GM18498 (cell line): ENCODE results near the gene GRIN1.

ENCODE experiments used
- ATAC-seq: cut with Tn5 transposase; IDR thresholded peaks from one replicate; pipeline ENCODE4 v1.9.1; 2021; ENCODE audit warnings: mild to moderate bottlenecking, moderate library complexity; ENCODE audit not compliant: unreplicated experiment

GRIN1 gene

DNA sequence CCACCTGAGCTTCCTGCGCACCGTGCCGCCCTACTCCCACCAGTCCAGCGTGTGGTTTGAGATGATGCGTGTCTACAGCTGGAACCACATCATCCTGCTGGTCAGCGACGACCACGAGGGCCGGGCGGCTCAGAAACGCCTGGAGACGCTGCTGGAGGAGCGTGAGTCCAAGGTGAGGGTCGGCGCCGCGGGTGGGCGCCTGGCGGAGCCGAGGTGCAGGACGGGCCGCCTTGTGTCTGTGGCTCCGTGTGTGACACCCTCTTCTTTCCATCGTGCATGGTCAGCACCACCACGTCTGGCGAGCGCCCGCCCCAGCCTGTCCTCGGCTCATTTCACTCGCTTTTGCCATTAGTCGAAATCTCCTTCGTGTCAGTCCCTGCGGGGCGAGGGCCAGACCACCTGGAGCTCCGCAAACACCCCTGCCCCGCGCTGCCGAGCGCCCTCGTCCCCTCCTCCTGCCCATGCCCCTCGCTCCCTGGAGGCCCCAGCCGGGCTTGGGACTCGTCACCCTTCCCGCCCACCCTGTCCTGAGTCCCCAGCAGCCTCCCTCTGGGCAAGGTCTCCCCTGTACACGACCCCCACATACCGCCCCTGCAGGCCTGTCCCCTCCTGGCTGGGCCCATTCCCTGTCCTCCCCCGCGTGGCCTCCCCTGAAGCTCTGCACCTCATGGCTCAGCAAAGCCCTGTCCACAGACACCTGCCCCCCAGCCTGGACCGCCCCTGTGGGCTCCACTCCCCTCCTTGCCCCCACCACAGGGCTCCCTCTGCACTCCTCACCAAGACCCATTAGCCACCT is 7.0 kb downstream of the GRIN1 start:
- no peak for ATAC-seq

DNA sequence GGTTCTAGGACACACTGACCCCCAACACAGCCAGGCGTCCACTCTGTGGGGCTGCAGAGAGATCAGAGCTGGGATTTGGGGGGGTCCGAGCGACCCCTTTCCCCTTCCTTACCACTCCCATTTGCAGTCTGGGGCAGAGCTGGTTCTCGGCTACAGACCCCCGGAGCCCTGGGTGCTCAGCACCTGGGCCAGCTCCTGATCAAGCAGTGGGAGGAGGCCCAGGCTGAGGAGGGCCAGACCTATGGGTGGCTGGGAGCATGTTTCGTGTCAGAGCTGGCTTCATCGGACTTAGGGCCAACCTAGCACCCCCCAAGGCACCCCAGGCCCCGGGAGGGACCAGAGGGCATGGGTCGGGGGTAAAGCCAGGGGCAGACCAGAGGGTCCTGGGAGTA is 7.6 kb downstream of the GRIN1 start:
- ATAC-seq, result no peak

DNA sequence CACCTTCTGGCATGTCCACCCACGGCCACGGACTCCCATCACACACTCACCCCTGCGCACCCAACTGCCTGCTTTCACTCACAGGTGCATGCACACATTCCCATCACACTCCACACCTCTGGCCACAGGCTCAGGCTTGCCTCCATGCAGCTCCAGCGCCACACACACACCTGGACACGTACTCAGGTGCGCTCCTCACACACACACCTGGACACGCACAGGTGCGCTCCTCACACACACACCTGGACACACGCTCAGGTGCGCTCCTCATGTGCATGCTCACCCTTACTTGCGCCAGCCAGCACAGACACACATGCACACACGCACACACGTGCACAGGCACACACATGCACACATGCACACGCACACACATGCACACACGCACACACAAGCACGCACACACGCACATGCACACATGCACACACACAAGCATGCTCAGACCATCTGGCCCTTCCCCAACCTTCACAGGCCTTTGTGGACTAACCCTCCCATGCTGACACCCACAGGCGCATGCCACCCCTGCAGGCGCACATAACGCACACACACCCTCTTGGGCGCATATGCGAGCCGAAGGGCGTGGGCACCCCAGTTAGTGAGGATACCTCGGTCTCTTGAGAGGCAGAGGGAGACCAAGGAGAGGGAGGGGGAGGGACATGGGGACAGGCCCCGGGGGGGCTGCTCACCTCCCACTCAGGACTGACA is 8.3 kb downstream of the GRIN1 start:
- ATAC-seq, result no peak

DNA sequence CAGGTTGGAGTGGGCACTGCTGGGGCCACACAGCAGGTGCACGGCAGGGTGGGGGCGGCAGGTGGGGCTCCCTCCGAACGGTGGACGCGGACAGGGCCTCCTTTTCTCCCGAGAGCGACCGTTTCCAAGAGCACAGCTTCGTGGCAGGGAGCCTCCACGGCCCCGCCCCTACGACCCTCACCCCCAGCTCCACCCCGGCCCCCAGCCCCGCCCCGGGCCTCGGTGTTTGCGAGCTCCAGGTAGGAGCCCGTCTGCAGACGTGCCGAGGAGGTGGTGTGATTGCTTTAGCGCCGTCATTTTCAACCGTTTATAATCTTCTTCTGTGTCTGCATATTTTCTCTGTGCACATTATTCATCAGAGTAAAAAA is 8.8 kb downstream of the GRIN1 start:
- no peak for ATAC-seq

DNA sequence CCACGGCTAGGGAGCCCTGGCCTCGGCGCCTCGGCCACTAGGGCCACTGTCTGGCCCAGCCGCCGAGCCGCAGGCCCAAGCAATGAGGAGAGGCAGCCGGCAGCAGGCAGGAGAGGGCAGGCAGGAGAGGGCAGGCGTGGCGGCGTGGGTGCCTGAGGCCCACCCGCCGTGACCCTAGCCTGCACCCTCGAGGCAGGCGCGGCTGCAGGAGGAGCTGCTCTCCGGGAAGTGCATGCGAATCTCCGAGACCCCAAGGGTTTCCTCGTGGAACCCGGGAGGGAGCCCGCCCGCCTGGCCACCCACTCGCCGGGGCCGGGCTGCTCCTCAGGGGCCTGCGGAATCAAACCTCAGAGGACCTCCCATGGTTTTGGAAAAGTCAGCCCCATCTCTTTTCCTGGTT is 9.3 kb downstream of the GRIN1 start:
- ATAC-seq, result no peak

DNA sequence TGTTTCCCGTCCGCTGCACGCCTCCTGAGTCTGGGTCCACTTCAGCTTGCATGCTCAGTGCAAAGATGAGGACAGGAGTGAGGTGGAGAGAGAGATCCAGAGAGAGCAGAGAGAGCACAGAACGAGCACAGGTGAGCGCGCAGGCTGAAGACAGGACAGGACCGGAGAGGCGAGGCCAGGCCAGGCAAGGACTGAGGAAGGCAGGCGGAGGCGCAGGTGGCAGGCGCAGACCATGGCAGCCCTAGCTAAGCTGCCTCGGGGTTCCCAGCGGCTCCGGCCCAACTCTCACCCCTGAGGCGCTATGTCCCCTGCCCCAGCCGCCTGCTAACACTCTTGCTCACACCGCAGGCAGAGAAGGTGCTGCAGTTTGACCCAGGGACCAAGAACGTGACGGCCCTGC is 9.7 kb downstream of the GRIN1 start:
- no peak for ATAC-seq

DNA sequence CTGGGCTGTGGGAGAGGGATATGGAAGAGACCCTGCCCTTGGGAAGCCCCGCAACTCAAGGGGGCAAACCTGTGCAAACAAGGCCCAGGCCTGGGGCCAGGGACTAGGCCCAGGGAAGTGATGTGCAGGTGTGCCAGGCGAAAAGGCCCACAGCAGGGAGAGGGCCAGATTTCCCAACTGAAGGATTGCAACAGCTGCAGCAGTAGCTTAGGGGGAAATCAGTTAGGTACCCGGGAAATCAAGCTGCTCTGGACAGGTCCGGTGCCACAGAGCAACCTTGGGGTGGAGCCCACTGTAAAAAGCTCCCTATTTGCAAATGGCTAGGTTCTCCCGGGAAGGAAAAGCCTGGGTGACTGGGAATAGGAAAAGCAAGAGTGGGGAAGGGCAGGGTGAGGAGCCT is 10.4 kb downstream of the GRIN1 start:
- ATAC-seq, result no peak

DNA sequence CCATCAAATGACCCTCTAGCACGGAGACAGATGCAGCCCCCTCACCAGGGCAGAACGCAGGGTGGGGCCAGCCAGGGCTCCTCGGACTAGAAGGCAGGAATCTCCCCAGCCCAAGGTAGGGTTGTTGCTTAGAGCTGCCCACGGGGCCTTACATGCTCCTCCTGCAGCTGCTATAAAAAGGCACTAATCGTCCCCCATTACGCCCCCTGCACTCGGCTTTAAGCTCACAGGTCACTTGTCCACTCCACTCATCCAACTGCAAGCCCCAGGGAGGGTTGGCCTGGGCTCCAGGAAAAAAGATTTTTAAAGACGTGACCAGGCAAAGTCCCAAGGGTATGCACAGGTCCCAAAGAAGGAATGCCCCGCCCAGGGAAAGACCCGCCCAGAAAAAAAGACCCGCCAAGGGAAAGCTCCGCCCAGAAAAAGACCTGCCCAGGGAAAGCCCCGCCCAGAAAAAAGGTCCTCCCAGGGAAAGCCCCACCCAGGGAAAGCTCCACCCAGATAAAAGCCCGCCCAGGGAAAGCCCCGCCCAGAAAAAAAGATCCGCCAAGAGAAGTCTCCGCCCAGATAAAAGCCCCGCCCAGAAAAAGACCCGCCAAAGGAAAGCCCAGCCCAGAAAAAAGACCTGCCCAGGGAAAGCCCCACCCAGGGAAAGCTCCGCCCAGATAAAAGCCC is 11.1 kb downstream of the GRIN1 start:
- no peak for ATAC-seq

DNA sequence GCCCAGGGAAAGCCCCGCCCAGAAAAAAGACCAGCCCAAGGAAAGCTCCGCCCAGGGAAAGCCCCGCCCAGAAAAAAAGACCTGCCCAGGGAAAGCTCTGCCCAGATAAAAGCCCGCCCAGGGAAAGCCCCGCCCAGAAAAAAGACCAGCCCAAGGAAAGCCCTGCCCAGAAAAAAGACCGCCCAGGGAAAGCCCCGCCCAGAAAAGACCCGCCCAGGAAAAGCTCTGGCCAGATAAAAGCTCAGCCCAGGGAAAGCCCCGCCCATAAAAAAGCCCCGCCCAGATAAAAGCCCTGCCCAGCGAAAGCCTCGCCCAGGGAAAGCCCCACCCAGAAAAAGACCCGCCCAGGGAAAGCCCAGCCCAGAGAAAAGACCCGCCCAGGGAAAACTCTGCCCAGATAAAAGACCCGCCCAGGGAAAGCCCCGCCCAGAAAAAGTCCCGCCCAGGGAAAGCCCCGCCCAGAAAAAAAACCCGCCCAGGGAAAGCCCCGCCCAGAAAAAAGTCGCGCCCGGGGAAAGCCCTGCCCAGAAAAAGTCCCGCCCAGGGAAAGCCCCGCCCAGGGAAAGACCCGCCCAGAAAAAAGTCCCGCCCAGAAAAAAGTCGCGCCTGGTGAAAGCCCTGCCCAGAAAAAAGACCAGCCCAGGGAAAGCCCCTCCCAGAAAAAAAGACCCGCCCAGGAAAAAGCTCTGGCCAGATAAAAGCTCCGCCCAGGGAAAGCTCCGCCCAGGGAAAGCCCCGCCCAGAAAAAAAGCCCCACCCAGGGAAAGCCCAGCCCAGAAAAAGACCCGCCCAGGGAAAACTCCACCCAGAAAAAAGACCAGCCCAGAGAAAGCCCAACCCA is 11.9 kb downstream of the GRIN1 start:
- peak; percentile 50 for ATAC-seq

DNA sequence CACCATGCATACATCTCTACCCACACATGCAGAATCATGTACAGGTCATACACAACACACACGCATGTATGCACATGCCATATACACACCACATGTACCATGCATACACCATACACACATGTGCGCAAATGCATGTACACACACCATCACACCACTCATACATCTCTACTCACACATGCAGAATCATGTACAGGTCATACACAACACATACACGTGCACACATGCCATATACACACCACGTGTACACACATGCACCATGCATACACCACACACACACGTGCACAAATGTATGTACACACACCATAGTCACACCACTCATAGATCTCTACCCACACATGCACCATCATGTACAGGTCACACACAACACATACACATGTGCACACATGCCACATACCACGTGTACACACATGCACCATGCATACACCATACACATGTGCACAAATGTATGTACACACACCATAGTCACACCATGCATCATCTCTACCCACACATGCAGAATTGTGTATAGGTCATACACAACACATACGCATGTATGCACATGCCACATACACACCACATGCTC is 14.0 kb downstream of the GRIN1 start:
- no peak for ATAC-seq

DNA sequence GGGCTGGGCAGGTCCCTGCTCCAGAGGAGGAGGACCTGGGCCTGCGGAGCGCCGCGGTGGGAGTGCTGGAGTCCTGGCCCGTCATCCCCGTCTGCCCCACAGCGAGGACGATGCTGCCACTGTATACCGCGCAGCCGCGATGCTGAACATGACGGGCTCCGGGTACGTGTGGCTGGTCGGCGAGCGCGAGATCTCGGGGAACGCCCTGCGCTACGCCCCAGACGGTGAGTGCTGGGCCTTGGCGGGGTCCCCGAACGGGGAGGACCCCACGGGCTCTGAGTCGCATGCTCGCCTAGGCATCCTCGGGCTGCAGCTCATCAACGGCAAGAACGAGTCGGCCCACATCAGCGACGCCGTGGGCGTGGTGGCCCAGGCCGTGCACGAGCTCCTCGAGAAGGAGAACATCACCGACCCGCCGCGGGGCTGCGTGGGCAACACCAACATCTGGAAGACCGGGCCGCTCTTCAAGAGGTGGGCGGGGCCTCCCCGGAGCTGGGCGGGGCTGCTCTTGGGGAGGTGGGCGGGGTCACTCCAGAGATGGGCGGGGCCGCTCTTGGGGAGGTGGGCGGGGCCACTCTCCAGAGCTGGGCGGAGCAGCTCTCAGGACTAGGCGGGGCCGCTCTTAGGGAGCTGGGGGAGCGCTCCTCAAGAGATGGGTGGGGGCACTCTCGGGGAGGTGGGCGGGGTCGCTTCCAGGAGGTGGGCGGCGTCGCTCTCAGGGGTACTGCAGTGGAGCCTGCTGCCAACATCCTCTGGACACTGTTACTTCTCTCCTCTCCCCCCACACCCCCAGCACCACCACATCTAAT is 17.8 kb downstream of the GRIN1 start:
- no peak for ATAC-seq

DNA sequence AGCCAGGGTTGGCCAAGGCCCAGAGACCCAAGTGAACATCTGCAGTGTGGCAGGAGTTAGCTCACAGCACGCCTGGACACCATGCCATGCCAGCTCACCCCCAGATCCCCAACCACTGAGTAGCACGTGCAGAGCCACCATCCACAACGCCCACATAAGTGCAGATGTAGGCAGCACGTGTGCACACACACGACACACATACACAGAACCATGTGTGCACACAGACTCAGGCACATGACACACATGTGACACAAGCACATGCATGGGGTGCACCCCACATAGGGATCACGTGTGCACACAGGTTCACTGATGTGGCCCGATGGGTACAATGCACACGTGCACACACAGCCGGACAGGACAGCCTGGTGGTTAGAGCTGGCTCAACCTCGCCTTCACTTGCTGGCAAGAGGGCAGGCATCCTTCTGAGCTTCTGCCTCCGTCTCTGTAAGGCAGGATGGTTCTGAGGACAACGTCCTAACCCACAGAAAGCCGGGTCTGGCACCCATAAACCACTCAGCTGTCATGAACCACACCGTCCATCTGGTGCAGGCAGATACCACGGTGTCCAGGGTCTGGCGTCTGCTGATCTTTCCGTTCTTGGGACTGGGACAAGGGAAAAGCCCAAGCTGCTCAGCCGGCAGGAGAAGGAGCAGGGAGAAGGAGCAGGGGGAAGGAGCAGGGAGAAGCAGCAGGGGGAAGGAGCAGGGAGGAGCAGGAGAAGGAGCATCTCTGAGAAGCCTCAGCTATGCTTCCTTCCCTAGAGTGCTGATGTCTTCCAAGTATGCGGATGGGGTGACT is 18.9 kb downstream of the GRIN1 start:
- no peak for ATAC-seq

DNA sequence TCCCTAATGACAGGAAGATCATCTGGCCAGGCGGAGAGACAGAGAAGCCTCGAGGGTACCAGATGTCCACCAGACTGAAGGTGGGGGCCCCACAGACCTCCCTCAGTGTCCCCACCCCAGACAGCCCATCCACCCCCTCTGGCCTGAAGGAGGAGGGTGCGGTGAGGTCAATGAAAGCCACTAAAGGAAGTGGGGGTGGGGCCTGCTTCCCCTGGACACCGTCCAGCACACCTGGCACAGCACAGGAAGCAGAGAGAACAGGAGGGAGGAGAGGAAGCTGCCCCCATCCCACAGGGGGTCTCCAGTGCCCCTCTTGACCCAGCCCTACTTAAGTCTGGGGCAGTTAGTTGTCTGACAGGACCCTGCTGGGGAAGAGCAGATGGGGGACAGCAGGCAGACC is 19.7 kb downstream of the GRIN1 start:
- no peak for ATAC-seq

DNA sequence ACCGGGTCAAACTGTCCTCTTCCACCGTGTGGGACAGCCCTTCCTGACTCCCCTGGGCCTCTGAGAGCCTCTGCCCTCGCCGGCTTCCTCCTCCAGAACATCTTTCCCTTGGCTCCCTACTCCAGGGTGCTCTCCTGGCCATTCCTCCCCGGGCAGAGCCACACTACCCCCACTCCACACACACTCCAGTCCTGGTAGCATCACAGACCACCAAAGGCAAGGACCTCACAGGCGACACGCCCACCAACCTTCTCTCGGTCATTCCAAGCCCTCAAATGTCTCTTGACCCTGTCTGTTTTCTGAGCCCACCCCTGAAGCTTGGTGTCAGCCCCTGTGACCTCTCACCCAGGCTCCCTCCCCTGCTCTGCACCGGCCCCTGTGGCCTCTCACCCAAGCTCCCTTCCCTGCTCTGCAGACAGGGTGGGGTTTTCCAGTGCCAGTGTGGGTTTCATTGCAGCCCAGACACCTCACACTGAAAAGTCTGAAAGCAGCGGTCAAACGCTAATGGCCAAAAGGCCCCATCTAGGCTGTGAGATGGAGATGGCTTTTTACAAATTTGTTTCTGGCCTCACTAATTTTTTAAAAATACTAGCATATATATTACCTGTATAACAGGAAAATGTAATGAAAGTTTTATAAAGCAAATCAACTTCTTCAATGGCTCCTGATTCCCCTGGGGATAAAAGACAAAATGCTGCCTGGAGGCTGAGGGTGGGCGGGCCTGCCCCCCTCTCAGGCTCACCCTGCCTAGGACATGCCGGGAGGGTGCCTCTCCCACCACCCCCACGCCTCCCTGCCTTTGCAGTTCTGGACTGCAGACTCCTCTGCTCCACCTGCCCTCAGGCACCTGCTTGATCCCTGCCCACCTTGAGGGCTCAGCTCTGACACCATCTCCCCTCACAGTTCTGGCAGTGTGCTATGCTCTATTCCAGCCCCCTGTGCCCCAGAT is 20.4 kb downstream of the GRIN1 start:
- no peak for ATAC-seq

DNA sequence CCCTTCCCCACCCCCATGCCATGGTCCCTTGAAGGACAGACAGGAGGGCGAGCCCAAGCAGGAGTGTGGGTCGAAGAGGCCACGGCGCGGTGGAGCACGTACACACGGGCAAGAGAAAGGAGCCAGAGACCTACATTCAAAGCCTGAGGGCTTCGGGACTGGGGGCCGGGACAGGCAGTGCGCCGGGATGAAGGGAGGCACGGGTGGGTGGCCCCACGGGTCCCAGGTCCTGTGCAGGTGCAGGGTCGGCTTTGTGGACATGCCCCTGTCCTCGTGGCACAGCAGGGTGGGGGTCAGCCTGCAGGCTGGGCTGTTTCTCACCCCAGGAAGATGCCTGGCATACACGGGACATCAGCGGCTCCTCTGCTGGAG is 21.1 kb downstream of the GRIN1 start:
- ATAC-seq, result no peak

DNA sequence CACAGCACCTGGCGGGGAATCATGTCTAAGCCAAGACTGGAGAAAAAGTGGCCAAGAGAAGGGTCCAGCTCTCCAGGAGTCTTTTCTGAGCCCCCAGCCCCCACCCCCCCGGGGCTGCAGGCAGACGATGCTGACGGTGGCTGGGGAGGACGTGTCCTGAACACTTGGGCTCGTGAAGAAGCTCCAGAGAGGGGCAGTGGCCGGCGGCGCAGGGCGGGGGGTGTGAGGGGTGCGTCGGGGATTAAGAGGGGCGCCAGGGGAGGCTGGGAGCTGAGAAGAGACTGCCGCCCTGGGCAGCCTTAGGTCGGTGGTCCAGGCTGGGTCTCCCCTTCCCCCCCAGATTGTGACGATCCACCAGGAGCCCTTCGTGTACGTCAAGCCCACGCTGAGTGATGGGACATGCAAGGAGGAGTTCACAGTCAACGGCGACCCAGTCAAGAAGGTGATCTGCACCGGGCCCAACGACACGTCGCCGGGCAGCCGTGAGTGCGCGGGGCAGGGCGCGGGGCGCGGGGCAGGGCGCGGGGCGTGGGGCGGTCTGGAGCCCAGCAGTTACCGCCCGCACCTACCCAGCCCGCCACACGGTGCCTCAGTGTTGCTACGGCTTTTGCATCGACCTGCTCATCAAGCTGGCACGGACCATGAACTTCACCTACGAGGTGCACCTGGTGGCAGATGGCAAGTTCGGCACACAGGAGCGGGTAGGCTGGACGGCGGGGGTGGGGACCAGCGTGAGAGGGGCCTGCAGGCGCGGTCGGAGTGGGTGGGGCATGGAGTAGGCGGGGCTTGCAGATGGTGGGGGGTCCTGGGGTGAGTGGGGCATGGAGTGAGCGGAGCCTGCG is 22.0 kb downstream of the GRIN1 start:
- no peak for ATAC-seq
